K562 (cell line): Measurements from ENCODE around the gene FAM117A. TPM values are rescaled to one million over a fixed set of nuclear protein-coding genes. Genes with fewer than 3 reads are reported as not detected.

ENCODE experiments used
- ATAC-seq: fragments of 200-7000 bp; cut with Tn5 transposase; 3 replicates; pipeline ENCODE4 v1.9.1; 2020; ENCODE audit warnings: moderate library complexity
- BruUV-seq: library from RNA; stranded (reverse); fragments of 400-500 nt; replicated peaks from 2 replicates; lab custom pipeline; 2021; lab: Mats Ljungman, UMichigan
- CTCF ChIA-PET: fragments of 300-600 bp; formaldehyde crosslinking; extraction: SDS; loops from one replicate; lab custom pipeline; 2021; ENCODE audit warnings: low intra/inter-chr PET ratio; lab: Yijun Ruan, JAX
- POLR2A ChIA-PET: fragments of 300-600, 350-650 bp; sonication (Branson Sonifier 250); formaldehyde crosslinking; extraction: SDS; loops from one replicate; lab custom pipeline; 2021; ENCODE audit warnings: antibody characterized with exemption, inconsistent platforms; lab: Yijun Ruan, JAX
- DNase-seq, 4 experiments: peaks; one replicate each; pipeline versions ENCODE4 v3.0.0 to v3.0.0-alpha.2; 2011 to 2018; ENCODE audit warnings: low spot score in 3 of 4, mixed read lengths in 3 of 4; ENCODE audit errors: extremely low read depth in 1 of 4
- FAIRE-seq: peaks from 2 replicates; lab custom pipeline; 2011; peaks lifted over from hg19 to GRCh38; lab: Jason Lieb, UNC
- H2AFZ ChIP-seq: 2 replicates; pipeline ENCODE4 v1.6.0; 2011; ENCODE audit warnings: low read depth, low read length, control low read depth, inconsistent platforms
- H3K27ac ChIP-seq: fragments of 200-600 bp; 3 replicates; pipeline ENCODE4 v1.8.0; 2011; ENCODE audit warnings: low read depth, mild to moderate bottlenecking, control low read depth, inconsistent platforms, low read length, moderate library complexity, mixed read lengths; ENCODE audit errors: extremely low read depth
- H3K27me3 ChIP-seq, 2 experiments: fragments of 300-600 bp in 1 of 2; 2 replicates in 1 of 2; 3 replicates in 1 of 2; pipeline versions ENCODE4 v1.6.0 to v1.8.0; 2011; ENCODE audit warnings: inconsistent platforms in 2 of 2, low read length in 2 of 2, mild to moderate bottlenecking in 1 of 2, mixed read lengths in 1 of 2, moderate library complexity in 1 of 2; ENCODE audit not compliant: control insufficient read depth in 2 of 2, insufficient read depth in 2 of 2
- H3K36me3 ChIP-seq: fragments of 300-600 bp; 3 replicates; pipeline ENCODE4 v1.8.0; 2011; ENCODE audit warnings: mild to moderate bottlenecking, low read length, inconsistent platforms; ENCODE audit not compliant: control insufficient read depth, insufficient read depth
- H3K4me1 ChIP-seq, 2 experiments: fragments of 200-600 bp in 1 of 2; replicated peaks in 1 of 2; 2 replicates in 1 of 2; 3 replicates in 1 of 2; pipeline versions ENCODE4 v1.5.1 to v1.8.0; 2011; ENCODE audit warnings: inconsistent platforms in 2 of 2, low read length in 2 of 2, mild to moderate bottlenecking in 1 of 2, mixed read lengths in 1 of 2, moderate library complexity in 1 of 2; ENCODE audit not compliant: control insufficient read depth in 2 of 2, insufficient read depth in 2 of 2
- H3K4me2 ChIP-seq: 2 replicates; pipeline ENCODE4 v1.6.1; 2011; ENCODE audit warnings: low read length, control low read depth, inconsistent platforms, mixed read lengths; ENCODE audit not compliant: insufficient read depth
- H3K4me3 ChIP-seq: fragments of 200-600 bp; sonication (generic), shearing (Covaris generic); 2 replicates; pipeline ENCODE4 v1.5.1; 2016; ENCODE audit warnings: control low read depth, inconsistent platforms
- H3K79me2 ChIP-seq: fragments of 200-600 bp; 3 replicates; pipeline ENCODE4 v1.8.0; 2011; ENCODE audit warnings: low read length, inconsistent platforms; ENCODE audit not compliant: control insufficient read depth, insufficient read depth
- H3K9ac ChIP-seq, 2 experiments: 2 replicates each; pipeline versions ENCODE4 v1.6.0 to v1.6.1; 2011; ENCODE audit warnings: low read depth in 2 of 2, low read length in 2 of 2, control low read depth in 1 of 2, inconsistent platforms in 1 of 2, mild to moderate bottlenecking in 1 of 2, mixed read lengths in 1 of 2; ENCODE audit not compliant: insufficient read depth in 1 of 2
- H3K9me1 ChIP-seq: one replicate; pipeline ENCODE4 v1.6.0; 2011; ENCODE audit warnings: inconsistent platforms, mild to moderate bottlenecking, low read length, moderate library complexity; ENCODE audit not compliant: control insufficient read depth, insufficient read depth
- H3K9me3 ChIP-seq: replicated peaks from 2 replicates; pipeline ENCODE4 v1.5.1; 2011; ENCODE audit warnings: low read depth, low read length, inconsistent platforms; ENCODE audit not compliant: control insufficient read depth, insufficient read depth
- H4K20me1 ChIP-seq: replicated peaks from 2 replicates; pipeline ENCODE4 v1.6.1; 2011; ENCODE audit warnings: low read length, inconsistent platforms, mixed read lengths; ENCODE audit not compliant: control insufficient read depth, insufficient read depth
- GTF2F1 ChIP-seq: IDR thresholded peaks from 2 replicates; pipeline ENCODE4 v1.6.1; 2011; ENCODE audit warnings: low read depth, low read length, improper control_type of control experiment
- HNRNPK ChIP-seq: fragments of 200-400 bp; formaldehyde crosslinking; IDR thresholded peaks from one replicate; pipeline ENCODE4 v1.6.1; 2018; ENCODE audit warnings: mild to moderate bottlenecking, low read depth, low read length; ENCODE audit not compliant: poor library complexity, severe bottlenecking
- MED1 ChIP-seq: sonication (generic); formaldehyde crosslinking; IDR thresholded peaks from 2 replicates; pipeline ENCODE4 v1.8.1; 2023; ENCODE audit warnings: missing genetic modification reagents, borderline replicate concordance
- NFE2L1 ChIP-seq: fragments of 450-650 bp; IDR thresholded peaks from 2 replicates; pipeline ENCODE4 v1.6.1; 2016; ENCODE audit warnings: missing genetic modification characterization, low read depth, mild to moderate bottlenecking, missing compliant biosample characterization, moderate library complexity, borderline replicate concordance
- POLR2G ChIP-seq: fragments of 200-400 bp; formaldehyde crosslinking; IDR thresholded peaks from 2 replicates; pipeline ENCODE4 v1.6.1; 2017; ENCODE audit warnings: low read depth, mild to moderate bottlenecking, antibody characterized with exemption, low read length, moderate library complexity
- RFX7 ChIP-seq: fragments of 250-450 bp; sonication (Bioruptor Pico); IDR thresholded peaks from 2 replicates; pipeline ENCODE4 v1.5.1; 2021; ENCODE audit warnings: mild to moderate bottlenecking
- ZNF212 ChIP-seq: fragments of 450-650 bp; formaldehyde crosslinking; IDR thresholded peaks from 2 replicates; pipeline ENCODE4 v1.4.0; 2020; ENCODE audit warnings: mild to moderate bottlenecking
- ZNF431 ChIP-seq: sonication (generic); formaldehyde crosslinking; IDR thresholded peaks from 2 replicates; pipeline ENCODE4 v1.8.0; 2022; ENCODE audit warnings: mild to moderate bottlenecking, missing genetic modification reagents
- WGBS: fragments of 100-300 bp; shearing (Covaris generic); methylation state at CpG from one replicate; pipeline ENCODE4 v1.1.6; 2016; ENCODE audit warnings: low coverage, mixed read lengths; ENCODE audit not compliant: insufficient coverage; ENCODE audit errors: missing lambda C conversion rate; 5-methylcytosine and 5-hydroxymethylcytosine counted together
- in situ Hi-C: fragments of 300-500 bp; cut with MboI; formaldehyde crosslinking; loops from 4 replicates; pipeline ENCODE4 v1.15.0; 2018; ENCODE audit warnings: inconsistent platforms, mixed read lengths
- intact Hi-C: fragments of 100-400 bp; cut with micrococcal nuclease; formaldehyde crosslinking; loops from 2 replicates; pipeline ENCODE4 v1.14.2; 2022
- polyA plus RNA-seq, 8 experiments: library from polyadenylated mRNA; depleted of rRNA in 4 of 8; stranded (reverse) in 5 of 8; unstranded in 3 of 8; fragments of >200 nt; fragmentation: Nextera tagmentation in 2 of 8; fragmentation: Illumina TruSeq in 1 of 8; extraction: Ambion mirVana in 2 of 8; extraction: Trizol in 1 of 8; gene quantifications; 2 replicates each; pipeline versions ENCODE4 v1.2.1 to v1.2.3, GENCODE V29; 2011 to 2014; ENCODE audit warnings: inconsistent platforms in 1 of 8, missing spikeins in 1 of 8
- total RNA-seq, 7 experiments: library from RNA; depleted of rRNA in 6 of 7; stranded (reverse); fragments of >200 nt in 6 of 7; fragmentation: Illumina TruSeq in 2 of 7; extraction: Trizol in 2 of 7; gene quantifications; 2 replicates each; pipeline versions ENCODE4 v1.2.1 to v1.2.3, GENCODE V29; 2011 to 2021; ENCODE audit warnings: low replicate concordance in 1 of 7
- TF ChIP-seq, protein P1 (sequence below): fragments of 250-450 bp; sonication (Bioruptor Pico); IDR thresholded peaks from 2 replicates; pipeline ENCODE4 v1.9.0; 2021; ENCODE audit warnings: mild to moderate bottlenecking, inconsistent platforms
- TF ChIP-seq, protein P2 (sequence below): fragments of 450-650 bp; IDR thresholded peaks from 2 replicates; pipeline ENCODE4 v1.6.1; 2018; ENCODE audit not compliant: partially characterized antibody

Gene FAM117A
- total and polyA plus RNA-seq, 9 of the 15 experiments (the other 6 are each of a cell fraction or from before 2014, with no cell fraction given): 3.1 to 79.7 (median 36.6) TPM

DNA sequence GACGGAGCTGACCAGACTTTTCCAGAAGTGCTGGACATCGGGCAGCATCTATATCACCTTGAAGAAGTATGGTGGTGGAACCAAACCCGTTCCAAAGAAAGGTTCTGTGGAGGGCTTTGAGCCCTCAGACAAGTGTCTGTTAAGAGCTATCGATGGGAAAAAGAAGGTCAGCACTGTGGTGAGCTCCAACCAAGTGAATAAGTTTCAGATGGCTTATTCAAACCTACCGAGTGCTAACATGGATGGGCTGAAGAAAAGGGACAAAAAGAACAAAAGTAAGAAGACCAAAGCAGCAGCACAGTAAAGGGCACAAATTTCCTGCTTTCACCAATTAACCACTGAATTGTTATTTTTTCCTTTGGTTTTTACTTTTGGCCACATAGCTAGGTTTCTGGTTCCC, 31.4 kb upstream of the FAM117A start:
- ATAC-seq (no peak), FAIRE-seq (no peak), DNase-seq (no peak)
- Histone ChIP-seq H3K9me1 (no peaks in the 10 kb centered on the region), H2AFZ (no peak overlapping the region), H3K27me3 (no peaks in the 10 kb centered on the region), H3K9ac (no peak overlapping the region), H3K4me1 (no peaks in the 10 kb centered on the region), H4K20me1 (no peaks in the 10 kb centered on the region; the same call in 1 of the 2 replicates), H3K9me3 (no peaks in the 10 kb centered on the region), H3K27ac (no peak overlapping the region), H3K4me3 (no peak overlapping the region), H3K79me2 (peaks cover 68% of the 10 kb centered on the region), H3K36me3 (peaks cover 92% of the 10 kb centered on the region), H3K4me2 (no peak overlapping the region)
- intact Hi-C loops (no loop called here), in situ Hi-C loops (no loop called here)
- CTCF ChIA-PET: no interaction called here
- TF ChIP-seq NFE2L1 (tag): no peak
- TF ChIP-seq HNRNPK: no peak
- TF ChIP-seq RFX7 (CRISPR knock-in tag): no peak
- no peak for TF ChIP-seq ZNF431
- TF ChIP-seq, protein P1, sequence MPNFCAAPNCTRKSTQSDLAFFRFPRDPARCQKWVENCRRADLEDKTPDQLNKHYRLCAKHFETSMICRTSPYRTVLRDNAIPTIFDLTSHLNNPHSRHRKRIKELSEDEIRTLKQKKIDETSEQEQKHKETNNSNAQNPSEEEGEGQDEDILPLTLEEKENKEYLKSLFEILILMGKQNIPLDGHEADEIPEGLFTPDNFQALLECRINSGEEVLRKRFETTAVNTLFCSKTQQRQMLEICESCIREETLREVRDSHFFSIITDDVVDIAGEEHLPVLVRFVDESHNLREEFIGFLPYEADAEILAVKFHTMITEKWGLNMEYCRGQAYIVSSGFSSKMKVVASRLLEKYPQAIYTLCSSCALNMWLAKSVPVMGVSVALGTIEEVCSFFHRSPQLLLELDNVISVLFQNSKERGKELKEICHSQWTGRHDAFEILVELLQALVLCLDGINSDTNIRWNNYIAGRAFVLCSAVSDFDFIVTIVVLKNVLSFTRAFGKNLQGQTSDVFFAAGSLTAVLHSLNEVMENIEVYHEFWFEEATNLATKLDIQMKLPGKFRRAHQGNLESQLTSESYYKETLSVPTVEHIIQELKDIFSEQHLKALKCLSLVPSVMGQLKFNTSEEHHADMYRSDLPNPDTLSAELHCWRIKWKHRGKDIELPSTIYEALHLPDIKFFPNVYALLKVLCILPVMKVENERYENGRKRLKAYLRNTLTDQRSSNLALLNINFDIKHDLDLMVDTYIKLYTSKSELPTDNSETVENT: no peak
- TF ChIP-seq, protein P2, sequence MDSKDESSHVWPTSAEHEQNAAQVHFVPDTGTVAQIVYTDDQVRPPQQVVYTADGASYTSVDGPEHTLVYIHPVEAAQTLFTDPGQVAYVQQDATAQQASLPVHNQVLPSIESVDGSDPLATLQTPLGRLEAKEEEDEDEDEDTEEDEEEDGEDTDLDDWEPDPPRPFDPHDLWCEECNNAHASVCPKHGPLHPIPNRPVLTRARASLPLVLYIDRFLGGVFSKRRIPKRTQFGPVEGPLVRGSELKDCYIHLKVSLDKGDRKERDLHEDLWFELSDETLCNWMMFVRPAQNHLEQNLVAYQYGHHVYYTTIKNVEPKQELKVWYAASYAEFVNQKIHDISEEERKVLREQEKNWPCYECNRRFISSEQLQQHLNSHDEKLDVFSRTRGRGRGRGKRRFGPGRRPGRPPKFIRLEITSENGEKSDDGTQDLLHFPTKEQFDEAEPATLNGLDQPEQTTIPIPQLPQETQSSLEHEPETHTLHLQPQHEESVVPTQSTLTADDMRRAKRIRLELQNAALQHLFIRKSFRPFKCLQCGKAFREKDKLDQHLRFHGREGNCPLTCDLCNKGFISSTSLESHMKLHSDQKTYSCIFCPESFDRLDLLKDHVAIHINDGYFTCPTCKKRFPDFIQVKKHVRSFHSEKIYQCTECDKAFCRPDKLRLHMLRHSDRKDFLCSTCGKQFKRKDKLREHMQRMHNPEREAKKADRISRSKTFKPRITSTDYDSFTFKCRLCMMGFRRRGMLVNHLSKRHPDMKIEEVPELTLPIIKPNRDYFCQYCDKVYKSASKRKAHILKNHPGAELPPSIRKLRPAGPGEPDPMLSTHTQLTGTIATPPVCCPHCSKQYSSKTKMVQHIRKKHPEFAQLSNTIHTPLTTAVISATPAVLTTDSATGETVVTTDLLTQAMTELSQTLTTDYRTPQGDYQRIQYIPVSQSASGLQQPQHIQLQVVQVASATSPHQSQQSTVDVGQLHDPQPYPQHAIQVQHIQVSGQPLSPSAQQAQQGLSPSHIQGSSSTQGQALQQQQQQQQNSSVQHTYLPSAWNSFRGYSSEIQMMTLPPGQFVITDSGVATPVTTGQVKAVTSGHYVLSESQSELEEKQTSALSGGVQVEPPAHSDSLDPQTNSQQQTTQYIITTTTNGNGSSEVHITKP: no peak
- no peak for TF ChIP-seq POLR2G
- TF ChIP-seq MED1: no peak
- no peak for TF ChIP-seq GTF2F1
- no peak for TF ChIP-seq ZNF212 (CRISPR knock-in tag)
- WGBS: 93% methylated on average over 5 of the region's 5 CpGs
- POLR2A ChIA-PET: interaction anchor here (0.6 to 1.6 kb wide), 3 partner anchors 8 to 100 kb away, joined by 3 to 4 read pairs (median 3); no protein-coding TSS in a partner anchor
- no TSS peak for BruUV-seq
